IPS-20b (cell line): Measurements from ENCODE around the gene CUEDC2.

Source experiments
- H3K27ac ChIP-seq: one replicate; pipeline ENCODE4 v1.5.1; 2013; ENCODE audit warnings: low read length
- H3K27me3 ChIP-seq: 2 replicates; pipeline ENCODE4 v1.6.1; 2013; ENCODE audit warnings: mild to moderate bottlenecking, low read length, inconsistent platforms; ENCODE audit not compliant: insufficient read depth
- H3K36me3 ChIP-seq: 2 replicates; pipeline ENCODE4 v1.6.1; 2013; ENCODE audit warnings: low read depth, mild to moderate bottlenecking, inconsistent platforms, low read length, moderate library complexity; ENCODE audit not compliant: insufficient read depth
- H3K4me1 ChIP-seq: 2 replicates; pipeline ENCODE4 v1.6.1; 2013; ENCODE audit warnings: mild to moderate bottlenecking, control low read depth, inconsistent platforms, low read length, moderate library complexity; ENCODE audit not compliant: insufficient read depth
- H3K4me3 ChIP-seq: 2 replicates; pipeline ENCODE4 v1.5.1; 2013; ENCODE audit warnings: mild to moderate bottlenecking, low read length, inconsistent platforms
- H3K9ac ChIP-seq: 2 replicates; pipeline ENCODE4 v1.6.1; 2013; ENCODE audit warnings: low read depth, mild to moderate bottlenecking, inconsistent platforms, low read length, moderate library complexity
- H3K9me3 ChIP-seq: 2 replicates; pipeline ENCODE4 v1.6.1; 2013; ENCODE audit warnings: mild to moderate bottlenecking, low read depth, low read length, inconsistent platforms; ENCODE audit not compliant: insufficient read depth

The CUEDC2 gene

DNA sequence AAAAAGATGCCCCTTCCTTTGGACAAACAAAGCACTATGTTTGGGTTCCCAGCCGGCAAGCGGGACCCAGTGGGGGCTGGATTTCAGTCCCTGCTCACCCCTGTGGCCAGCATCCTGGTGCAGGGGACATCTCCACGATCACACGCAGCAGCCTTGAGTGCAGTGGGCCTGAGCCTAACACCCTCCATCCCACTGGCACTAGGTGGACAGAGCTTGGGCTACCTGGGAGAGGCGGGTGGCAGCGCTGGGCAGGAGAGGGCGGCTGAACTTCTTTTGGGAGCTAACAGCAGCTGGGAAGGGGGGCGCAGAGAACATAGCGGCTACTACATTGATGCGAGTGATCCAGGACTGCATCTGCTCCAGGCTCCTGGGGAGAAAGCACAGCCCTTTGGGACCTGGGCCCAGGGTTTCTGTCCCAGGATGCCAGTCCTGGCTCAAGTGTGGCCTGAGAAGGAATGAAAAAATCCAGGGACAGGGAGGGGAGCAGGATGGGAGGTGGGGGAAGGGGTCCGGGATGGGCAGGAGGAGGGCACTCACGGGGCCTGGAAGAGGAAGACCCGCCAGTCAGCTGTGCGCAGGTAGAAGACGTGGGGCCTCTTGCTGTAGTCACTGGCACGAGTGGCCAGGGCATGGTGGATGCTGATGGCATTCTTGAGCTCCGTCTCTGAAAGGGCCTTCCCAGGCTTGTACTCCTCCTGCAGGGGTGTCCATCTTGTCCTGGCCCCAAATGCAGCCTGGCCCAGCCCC, 27.8 kb downstream of the CUEDC2 start:
- Histone ChIP-seq H3K4me3 (no peak overlapping the region), H3K9ac (no peak overlapping the region), H3K27me3 (peaks cover 43% of the 10 kb centered on the region), H3K36me3 (peaks cover 11% of the 10 kb centered on the region), H3K27ac (no peak overlapping the region), H3K9me3 (no peaks in the 10 kb centered on the region), H3K4me1 (no peaks in the 10 kb centered on the region; the same call in 1 of the 2 replicates)

DNA sequence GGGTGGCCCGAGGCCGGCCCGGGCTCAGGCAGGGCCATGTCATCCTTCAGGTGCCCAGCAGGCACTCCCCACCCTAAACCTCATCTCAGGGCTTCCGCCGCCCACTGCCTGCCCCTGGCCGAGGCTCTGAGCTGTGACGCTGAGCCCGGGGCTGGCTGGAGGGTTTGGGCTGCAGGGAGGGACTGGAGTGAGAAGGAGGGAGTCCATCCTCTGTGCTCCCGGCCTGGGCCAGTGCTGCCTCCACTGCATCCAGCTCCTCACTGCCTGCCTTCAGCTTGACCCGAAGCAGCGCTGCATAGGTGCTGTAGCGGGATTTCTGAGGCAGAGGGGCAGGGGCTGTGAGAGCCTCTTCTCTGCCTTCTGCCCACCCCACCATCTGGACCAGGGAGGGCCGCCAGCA, 29.3 kb downstream of the CUEDC2 start:
- H3K4me3 ChIP-seq = no peak overlapping the region
- H3K36me3 ChIP-seq = peaks cover 14% of the 10 kb centered on the region
- H3K9ac ChIP-seq = no peak overlapping the region
- peaks cover 30% of the 10 kb centered on the region for H3K27me3 ChIP-seq
- no peaks in the 10 kb centered on the region for H3K4me1 ChIP-seq
- H3K9me3 ChIP-seq = no peaks in the 10 kb centered on the region
- H3K27ac ChIP-seq = no peak overlapping the region

- no peak overlapping the region for H3K27ac ChIP-seq
- no peak overlapping the region for H3K4me3 ChIP-seq
- H3K27me3 ChIP-seq = peaks cover 24% of the 10 kb centered on the region
- H3K9me3 ChIP-seq = no peaks in the 10 kb centered on the region
- H3K36me3 ChIP-seq = peaks cover 20% of the 10 kb centered on the region
- no peak overlapping the region for H3K9ac ChIP-seq
- H3K4me1 ChIP-seq = no peaks in the 10 kb centered on the region
Observed at GRCh38 chr10:102402512-102402896, 29.9 kb downstream of the CUEDC2 start.

- Histone ChIP-seq H3K36me3 (peaks cover 22% of the 10 kb centered on the region), H3K27me3 (peaks cover 18% of the 10 kb centered on the region), H3K27ac (no peak overlapping the region), H3K9me3 (no peaks in the 10 kb centered on the region), H3K9ac (no peak overlapping the region), H3K4me3 (no peak overlapping the region), H3K4me1 (no peaks in the 10 kb centered on the region)
Observed at GRCh38 chr10:102401735-102402511, 30.5 kb downstream of the CUEDC2 start.

DNA sequence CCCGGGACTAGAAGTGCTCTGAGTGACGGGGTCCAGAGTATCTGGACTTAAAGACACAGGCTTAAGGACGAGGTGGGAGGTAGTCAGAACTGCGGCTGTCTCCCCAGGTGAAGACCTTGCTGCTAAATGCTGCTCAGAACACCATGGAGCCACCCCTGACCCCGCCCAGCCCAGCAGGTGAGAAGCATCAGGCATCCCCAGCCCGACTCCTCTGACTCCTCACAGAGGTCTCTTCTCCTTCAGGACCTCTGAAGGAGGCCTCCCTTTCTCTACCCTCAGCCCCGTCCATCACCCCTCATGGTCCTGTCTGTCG, 31.1 kb downstream of the CUEDC2 start:
- peaks cover 22% of the 10 kb centered on the region for H3K36me3 ChIP-seq
- H3K9ac ChIP-seq = no peak overlapping the region
- H3K27me3 ChIP-seq = peaks cover 14% of the 10 kb centered on the region
- H3K27ac ChIP-seq = no peak overlapping the region
- H3K4me1 ChIP-seq = peaks cover 2% of the 10 kb centered on the region
- H3K4me3 ChIP-seq = no peak overlapping the region
- no peaks in the 10 kb centered on the region for H3K9me3 ChIP-seq

DNA sequence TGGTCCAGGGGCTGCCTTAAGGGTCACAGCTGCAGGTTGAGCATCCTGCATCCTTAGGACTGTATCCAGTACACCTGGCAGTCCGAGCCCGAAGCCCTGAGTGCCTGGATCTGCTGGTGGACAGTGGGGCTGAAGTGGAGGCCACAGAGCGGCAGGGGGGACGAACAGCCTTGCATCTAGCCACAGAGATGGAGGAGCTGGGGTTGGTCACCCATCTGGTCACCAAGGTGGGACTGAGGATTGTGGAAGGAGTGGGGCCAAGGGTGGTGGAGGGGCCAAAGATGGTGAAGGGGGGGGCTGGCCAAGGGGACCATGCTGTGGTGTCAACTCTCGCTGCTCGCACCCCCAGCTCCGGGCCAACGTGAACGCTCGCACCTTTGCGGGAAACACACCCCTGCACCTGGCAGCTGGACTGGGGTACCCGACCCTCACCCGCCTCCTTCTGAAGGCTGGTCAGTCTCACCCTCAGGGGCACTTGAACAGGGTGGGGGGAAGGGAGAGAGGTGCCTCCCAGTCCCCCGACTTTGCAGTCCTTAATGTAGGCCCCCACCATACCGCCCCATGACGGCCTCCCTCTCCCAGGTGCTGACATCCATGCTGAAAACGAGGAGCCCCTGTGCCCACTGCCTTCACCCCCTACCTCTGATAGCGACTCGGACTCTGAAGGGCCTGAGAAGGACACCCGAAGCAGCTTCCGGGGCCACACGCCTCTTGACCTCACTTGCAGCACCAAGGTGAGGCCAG, 31.6 kb downstream of the CUEDC2 start:
- Histone ChIP-seq H3K4me3 (no peak overlapping the region), H3K4me1 (peaks cover 6% of the 10 kb centered on the region), H3K9me3 (no peaks in the 10 kb centered on the region), H3K27ac (no peak overlapping the region), H3K36me3 (peaks cover 22% of the 10 kb centered on the region), H3K27me3 (peaks cover 9% of the 10 kb centered on the region), H3K9ac (no peak overlapping the region)

DNA sequence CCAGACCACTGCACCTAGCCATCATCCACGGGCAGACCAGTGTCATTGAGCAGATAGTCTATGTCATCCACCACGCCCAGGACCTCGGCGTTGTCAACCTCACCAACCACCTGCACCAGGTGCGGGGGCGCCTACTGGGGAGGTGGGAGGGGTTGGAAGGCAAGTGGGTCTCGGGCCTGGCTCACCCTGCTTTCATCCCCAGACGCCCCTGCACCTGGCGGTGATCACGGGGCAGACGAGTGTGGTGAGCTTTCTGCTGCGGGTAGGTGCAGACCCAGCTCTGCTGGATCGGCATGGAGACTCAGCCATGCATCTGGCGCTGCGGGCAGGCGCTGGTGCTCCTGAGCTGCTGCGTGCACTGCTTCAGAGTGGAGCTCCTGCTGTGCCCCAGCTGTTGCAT, 32.3 kb downstream of the CUEDC2 start:
- H3K36me3 ChIP-seq = peaks cover 22% of the 10 kb centered on the region

DNA sequence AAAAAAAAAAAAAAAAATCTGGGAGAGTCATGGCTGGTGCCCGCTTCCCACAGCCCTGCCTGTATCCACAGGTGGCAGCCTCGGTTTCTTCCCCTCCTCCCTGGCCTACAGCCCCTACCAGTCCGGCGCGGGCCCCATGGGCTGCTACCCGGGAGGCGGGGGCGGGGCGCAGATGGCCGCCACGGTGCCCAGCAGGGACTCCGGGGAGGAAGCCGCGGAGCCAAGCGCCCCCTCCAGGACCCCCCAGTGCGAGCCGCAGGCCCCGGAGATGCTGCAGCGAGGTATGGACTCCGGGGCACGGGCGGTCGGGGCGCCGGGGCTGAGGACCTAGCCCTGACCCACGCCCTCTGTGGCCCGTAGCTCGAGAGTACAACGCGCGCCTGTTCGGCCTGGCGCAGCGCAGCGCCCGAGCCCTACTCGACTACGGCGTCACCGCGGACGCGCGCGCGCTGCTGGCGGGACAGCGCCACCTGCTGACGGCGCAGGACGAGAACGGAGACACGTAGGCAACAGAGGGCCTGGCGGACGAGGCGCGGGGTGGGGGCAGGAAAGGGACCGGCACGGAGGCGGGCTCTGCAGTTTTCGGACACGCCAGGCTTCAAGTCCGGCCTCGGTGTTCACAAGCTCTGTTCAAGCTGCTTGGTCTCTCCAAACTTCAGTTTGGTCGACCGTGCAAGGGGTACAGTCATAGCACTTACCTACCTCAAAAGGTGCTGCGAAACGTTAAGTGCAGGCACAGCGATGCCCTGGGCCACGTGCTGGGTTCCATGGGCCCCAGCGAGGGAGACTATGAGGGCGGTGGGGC, 33.0 kb downstream of the CUEDC2 start:
- peaks cover 18% of the 10 kb centered on the region for H3K27me3 ChIP-seq
- H3K27ac ChIP-seq = no peak overlapping the region
- H3K36me3 ChIP-seq = peaks cover 22% of the 10 kb centered on the region
- H3K4me3 ChIP-seq = peak overlapping the region; percentile 68
- peaks cover 10% of the 10 kb centered on the region for H3K4me1 ChIP-seq
- peak overlapping the region; percentile 36; the same call in 1 of the 2 replicates for H3K9ac ChIP-seq
- no peaks in the 10 kb centered on the region for H3K9me3 ChIP-seq

More for the DNA sequence above, 32.3 kb downstream of the CUEDC2 start:
- H3K9me3 ChIP-seq = no peaks in the 10 kb centered on the region
- peaks cover 11% of the 10 kb centered on the region for H3K27me3 ChIP-seq
- H3K4me1 ChIP-seq = peaks cover 6% of the 10 kb centered on the region
- no peak overlapping the region for H3K9ac ChIP-seq
- H3K4me3 ChIP-seq = peak overlapping the region; percentile 68; the same call in 1 of the 2 replicates
- no peak overlapping the region for H3K27ac ChIP-seq

- H3K27ac ChIP-seq = no peak overlapping the region
- peaks cover 10% of the 10 kb centered on the region for H3K4me1 ChIP-seq
- no peak overlapping the region; the same call in 1 of the 2 replicates for H3K4me3 ChIP-seq
- H3K27me3 ChIP-seq = peaks cover 26% of the 10 kb centered on the region
- H3K36me3 ChIP-seq = peaks cover 22% of the 10 kb centered on the region
- H3K9ac ChIP-seq = no peak overlapping the region
- H3K9me3 ChIP-seq = no peaks in the 10 kb centered on the region
Observed at GRCh38 chr10:102398172-102399020, 34.0 kb downstream of the CUEDC2 start.

DNA sequence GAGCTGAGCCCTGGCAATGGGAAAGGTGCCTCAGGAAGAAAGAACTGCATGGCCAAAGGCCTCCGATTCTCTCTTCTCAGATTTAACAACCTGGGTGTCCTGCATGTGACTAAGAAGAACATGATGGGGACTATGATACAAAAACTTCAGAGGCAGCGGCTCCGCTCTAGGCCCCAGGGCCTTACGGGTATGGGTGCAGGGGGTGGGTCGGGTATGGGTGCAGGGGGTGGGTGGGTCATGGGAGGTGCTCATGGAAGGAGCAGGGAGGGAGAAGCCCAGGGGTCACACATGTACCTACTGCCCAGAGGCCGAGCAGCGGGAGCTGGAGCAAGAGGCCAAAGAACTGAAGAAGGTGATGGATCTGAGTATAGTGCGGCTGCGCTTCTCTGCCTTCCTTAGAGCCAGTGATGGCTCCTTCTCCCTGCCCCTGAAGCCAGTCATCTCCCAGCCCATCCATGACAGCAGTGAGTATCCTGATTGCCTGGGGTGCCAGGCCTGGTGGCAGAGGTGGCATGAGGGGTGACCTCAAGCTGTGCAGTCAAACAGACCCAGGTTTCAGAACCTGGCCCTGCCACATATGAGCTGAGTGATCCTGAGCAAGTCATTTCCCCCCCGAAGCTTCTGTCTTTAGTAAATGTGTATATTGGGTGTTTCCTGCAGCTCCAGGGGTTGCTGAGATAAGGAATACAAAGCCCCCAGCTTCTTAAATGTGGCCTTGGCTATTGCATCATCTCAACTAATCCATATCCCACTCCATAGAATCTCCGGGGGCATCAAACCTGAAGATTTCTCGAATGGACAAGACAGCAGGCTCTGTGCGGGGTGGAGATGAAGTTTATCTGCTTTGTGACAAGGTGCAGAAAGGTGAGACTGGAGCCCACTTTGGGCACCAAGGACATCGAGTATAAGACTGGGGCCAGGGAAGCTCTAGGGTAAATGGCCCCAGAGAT, 34.9 kb downstream of the CUEDC2 start:
- Histone ChIP-seq H3K27me3 (peaks cover 35% of the 10 kb centered on the region), H3K4me3 (no peak overlapping the region), H3K36me3 (peaks cover 22% of the 10 kb centered on the region), H3K27ac (no peak overlapping the region), H3K4me1 (peaks cover 10% of the 10 kb centered on the region), H3K9ac (no peak overlapping the region), H3K9me3 (no peaks in the 10 kb centered on the region)
